GM10248 (cell line): ENCODE results near the gene FTH1.
"Not testable (repeated sequence)": the region's sequence is repeated elsewhere in the genome, so short reads cannot be mapped to it uniquely, and the experiment has no call there.

Source experiments
- CTCF ChIA-PET: fragments of 300-600 bp; sonication (Branson Sonifier 250); formaldehyde crosslinking; extraction: SDS; loops from one replicate; lab custom pipeline; 2021; ENCODE audit warnings: antibody characterized with exemption; lab: Yijun Ruan, JAX
- POLR2A ChIA-PET: fragments of 350-650 bp; sonication (Branson Sonifier 250); formaldehyde crosslinking; extraction: SDS; loops from one replicate; lab custom pipeline; 2020; ENCODE audit warnings: antibody characterized with exemption; lab: Yijun Ruan, JAX
- DNase-seq: peaks from one replicate; pipeline ENCODE4 v3.0.0; 2012; ENCODE audit errors: extremely low spot score
- CTCF ChIP-seq: IDR thresholded peaks from 2 replicates; pipeline ENCODE4 v1.5.1; 2012; ENCODE audit warnings: mild to moderate bottlenecking, low read depth; ENCODE audit errors: extremely low read depth, missing control alignments, control extremely low read depth

Gene FTH1

GRCh38 chr11:61969838-61970662 is 2.6 kb upstream of the FTH1 start:
- no peak for TF ChIP-seq CTCF
- no peak for DNase-seq
- CTCF ChIA-PET: interaction anchor here (1.4 to 4.0 kb wide), 6 partner anchors 9 to 112 kb away, joined by 3 to 18 read pairs (median 8); no protein-coding TSS in a partner anchor
- POLR2A ChIA-PET: no interaction called here

GRCh38 chr11:61969391-61969758 is 1.9 kb upstream of the FTH1 start:
- CTCF ChIA-PET: interaction anchor here (1.4 to 3.0 kb wide), 4 partner anchors 10 to 138 kb away, joined by 3 to 14 read pairs (median 6); no protein-coding TSS in a partner anchor
- TF ChIP-seq CTCF: no peak
- DNase-seq: no peak
- POLR2A ChIA-PET: no interaction called here

- ChIA-PET CTCF (interaction anchor here (0.7 to 3.0 kb wide), 7 partner anchors 10 to 171 kb away, joined by 3 to 14 read pairs (median 4); no protein-coding TSS in a partner anchor), POLR2A (interaction anchor here (0.7 to 1.7 kb wide), 2 partner anchors 71 to 141 kb away, joined by 3 to 9 read pairs; partner anchors contain the start of gene FADS2)
- DNase-seq: no peak
- no peak for TF ChIP-seq CTCF
These were observed 1.4 kb upstream of the FTH1 start for GRCh38 chr11:61968758-61969390.

- TF ChIP-seq CTCF: no peak
- peak; percentile 64 for DNase-seq
- ChIA-PET CTCF (interaction anchor here (0.7 to 3.0 kb wide), 7 partner anchors 20 to 171 kb away, joined by 3 to 14 read pairs (median 4); no protein-coding TSS in a partner anchor), POLR2A (interaction anchor here (0.6 to 3.5 kb wide), 12 partner anchors 9 to 1512 kb away, joined by 3 to 16 read pairs (median 4); partner anchors contain the start of gene FADS2)
These were observed 707 bp upstream of the FTH1 start for GRCh38 chr11:61967924-61968757.

GRCh38 chr11:61966734-61967115 is 709 bp downstream of the FTH1 start:
- DNase-seq: no peak
- TF ChIP-seq CTCF: no peak
- ChIA-PET CTCF (interaction anchor here (1.2 to 3.0 kb wide), 6 partner anchors 19 to 142 kb away, joined by 3 to 14 read pairs (median 5); no protein-coding TSS in a partner anchor), POLR2A (interaction anchor here (0.9 to 3.5 kb wide), 4 partner anchors 9 to 151 kb away, joined by 3 to 16 read pairs (median 5); no protein-coding TSS in a partner anchor)

GRCh38 chr11:61964666-61965271 is 2.7 kb downstream of the FTH1 start:
- CTCF ChIA-PET: interaction anchor here (0.7 to 1.9 kb wide), 5 partner anchors 17 to 117 kb away, joined by 3 to 12 read pairs (median 5); no protein-coding TSS in a partner anchor
- DNase-seq: not testable (repeated sequence)
- POLR2A ChIA-PET: interaction anchor here (1.5 to 3.5 kb wide), 3 partner anchors 14 to 149 kb away, joined by 4 to 16 read pairs (median 5); no protein-coding TSS in a partner anchor
